LNCAP (cell line): ENCODE measurements around the gene C19orf81.

ENCODE experiments used
- CTCF ChIP-seq: fragments of 450-650 bp; IDR thresholded peaks from 2 replicates; pipeline ENCODE4 v1.5.1; 2017; ENCODE audit warnings: mild to moderate bottlenecking

Gene C19orf81

GRCh38 chr19:50695251-50696093 is 46.2 kb downstream of the C19orf81 start:
- no peak for TF ChIP-seq CTCF

- no peak for TF ChIP-seq CTCF
These were observed 46.8 kb downstream of the C19orf81 start for GRCh38 chr19:50696094-50696483.

- TF ChIP-seq CTCF: no peak
These were observed 48.3 kb downstream of the C19orf81 start for GRCh38 chr19:50697414-50698124.

GRCh38 chr19:50701367-50701985 is 52.2 kb downstream of the C19orf81 start:
- TF ChIP-seq CTCF: no peak

- TF ChIP-seq CTCF: no peak
These were observed 53.1 kb downstream of the C19orf81 start for GRCh38 chr19:50702158-50702870.

- no peak for TF ChIP-seq CTCF
These were observed 53.9 kb downstream of the C19orf81 start for GRCh38 chr19:50702871-50703829.
